Activated gamma-delta T cell (primary cell): Measurements from ENCODE around the gene ITGB6.

ENCODE experiments used
- DNase-seq: peaks from one replicate; lab custom pipeline; 2025; lab: John Stamatoyannopoulos, UW
- total RNA-seq, 2 donors: gene quantifications; one replicate each; lab custom pipeline; 2026; lab: John Stamatoyannopoulos, UW

ITGB6 gene, protein sequence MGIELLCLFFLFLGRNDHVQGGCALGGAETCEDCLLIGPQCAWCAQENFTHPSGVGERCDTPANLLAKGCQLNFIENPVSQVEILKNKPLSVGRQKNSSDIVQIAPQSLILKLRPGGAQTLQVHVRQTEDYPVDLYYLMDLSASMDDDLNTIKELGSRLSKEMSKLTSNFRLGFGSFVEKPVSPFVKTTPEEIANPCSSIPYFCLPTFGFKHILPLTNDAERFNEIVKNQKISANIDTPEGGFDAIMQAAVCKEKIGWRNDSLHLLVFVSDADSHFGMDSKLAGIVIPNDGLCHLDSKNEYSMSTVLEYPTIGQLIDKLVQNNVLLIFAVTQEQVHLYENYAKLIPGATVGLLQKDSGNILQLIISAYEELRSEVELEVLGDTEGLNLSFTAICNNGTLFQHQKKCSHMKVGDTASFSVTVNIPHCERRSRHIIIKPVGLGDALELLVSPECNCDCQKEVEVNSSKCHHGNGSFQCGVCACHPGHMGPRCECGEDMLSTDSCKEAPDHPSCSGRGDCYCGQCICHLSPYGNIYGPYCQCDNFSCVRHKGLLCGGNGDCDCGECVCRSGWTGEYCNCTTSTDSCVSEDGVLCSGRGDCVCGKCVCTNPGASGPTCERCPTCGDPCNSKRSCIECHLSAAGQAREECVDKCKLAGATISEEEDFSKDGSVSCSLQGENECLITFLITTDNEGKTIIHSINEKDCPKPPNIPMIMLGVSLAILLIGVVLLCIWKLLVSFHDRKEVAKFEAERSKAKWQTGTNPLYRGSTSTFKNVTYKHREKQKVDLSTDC
- 0.04 to 0.05 reads per million in 2 donors for total RNA-seq

- DNase-seq = no peak
Measured at GRCh38 chr2:160199683-160200389, at the start of gene ITGB6. TSS of gene ITGB6 (minus strand) at chr2:160200272. CDS start at chr2:160200063, 209 bp downstream.

- no peak for DNase-seq
Measured at GRCh38 chr2:160247296-160248035, 47.4 kb upstream of the ITGB6 start.

DNA sequence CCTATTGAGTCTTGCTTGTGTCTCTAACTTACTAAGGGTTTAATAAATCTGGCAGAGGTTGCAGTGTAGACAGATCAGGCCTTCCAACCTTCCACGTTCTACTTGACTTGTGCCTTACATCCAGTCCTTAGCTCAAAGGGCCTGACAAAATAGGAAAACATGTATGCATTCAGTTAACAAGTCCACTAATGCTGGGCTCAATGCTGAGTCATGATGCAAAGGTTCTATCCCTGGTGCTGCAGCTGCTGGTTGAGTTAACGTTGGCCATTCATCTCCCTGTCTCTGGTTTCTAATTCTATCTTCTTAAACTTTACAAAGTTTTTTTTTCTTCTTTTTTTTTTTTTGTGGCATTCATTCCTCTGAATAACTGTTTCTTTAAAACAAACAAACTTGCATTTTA, 46.3 kb upstream of the ITGB6 start:
- no peak for DNase-seq

GRCh38 chr2:160245614-160246155, 45.6 kb upstream of the ITGB6 start:
- DNase-seq = no peak

GRCh38 chr2:160242893-160243564, 43.0 kb upstream of the ITGB6 start:
- DNase-seq = no peak

- no peak for DNase-seq
Measured at GRCh38 chr2:160241251-160242137, 41.4 kb upstream of the ITGB6 start.

DNA sequence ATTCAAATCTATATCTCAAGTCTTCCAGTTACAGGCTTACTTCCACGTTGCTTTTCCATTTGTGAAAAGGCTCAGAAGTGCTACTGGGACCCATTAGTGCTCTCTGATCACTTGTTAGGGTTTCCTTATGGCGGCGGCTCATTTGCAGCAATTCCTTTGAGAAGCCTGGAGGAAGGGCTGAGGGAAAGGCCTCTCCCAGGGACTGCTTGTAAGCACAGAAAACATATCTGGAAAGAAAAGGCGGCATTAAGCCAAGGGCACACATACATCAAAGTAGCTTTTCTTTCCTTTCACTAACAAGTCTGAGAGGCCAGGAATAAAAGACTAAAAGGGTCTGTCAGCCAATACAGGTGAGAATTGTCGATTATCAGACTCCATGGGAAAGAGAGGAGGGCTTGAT, 39.4 kb upstream of the ITGB6 start:
- no peak for DNase-seq

DNA sequence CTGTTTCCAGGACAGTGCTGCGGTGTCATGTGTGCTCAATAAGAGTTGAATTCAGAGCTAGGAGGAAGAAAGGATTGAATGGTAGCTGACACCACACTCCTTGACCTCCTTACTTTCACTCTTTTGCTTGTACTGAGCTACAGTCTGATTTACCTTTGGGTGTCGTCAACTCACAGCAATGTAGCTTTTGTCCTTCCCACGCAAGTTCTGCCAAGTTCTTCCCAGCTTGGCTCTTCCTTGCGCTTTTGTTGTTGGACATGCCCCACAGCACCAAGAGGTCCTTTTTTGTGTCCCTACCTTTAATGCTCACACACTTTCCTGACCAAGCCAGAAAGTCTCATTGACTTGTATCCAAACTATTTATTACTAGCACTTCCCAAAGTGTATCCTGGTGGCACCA, 38.3 kb upstream of the ITGB6 start:
- DNase-seq = no peak

DNA sequence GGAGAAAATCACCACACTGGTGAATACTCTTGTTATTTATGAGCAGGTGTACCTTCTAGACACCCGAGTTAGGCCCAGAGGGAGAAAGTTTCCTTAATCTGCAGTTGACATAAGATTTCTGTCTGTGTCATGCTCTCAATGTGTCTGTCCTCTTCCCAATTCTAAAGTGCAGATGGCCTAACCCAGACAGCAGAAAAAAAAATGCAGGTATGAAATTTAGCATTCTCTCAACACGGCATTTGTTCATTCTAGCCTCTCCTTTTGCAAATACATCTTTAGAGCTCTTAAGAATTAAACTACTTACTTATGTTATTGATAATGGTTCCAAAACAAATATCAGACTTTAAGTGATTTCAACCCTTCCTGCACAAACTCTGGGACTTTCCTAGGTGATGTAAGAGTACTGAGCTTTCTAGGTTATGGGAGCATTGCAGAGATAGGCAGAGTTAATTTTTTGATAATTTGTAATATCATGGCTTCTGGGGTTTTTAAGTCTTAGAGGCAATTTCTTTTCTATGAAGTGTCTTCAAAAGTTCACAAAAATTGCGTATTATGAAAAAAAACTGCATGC, 32.9 kb upstream of the ITGB6 start:
- no peak for DNase-seq

- no peak for DNase-seq
Measured at GRCh38 chr2:160229591-160229990, 29.5 kb upstream of the ITGB6 start.

GRCh38 chr2:160228141-160228917, 28.3 kb upstream of the ITGB6 start:
- DNase-seq = no peak

DNA sequence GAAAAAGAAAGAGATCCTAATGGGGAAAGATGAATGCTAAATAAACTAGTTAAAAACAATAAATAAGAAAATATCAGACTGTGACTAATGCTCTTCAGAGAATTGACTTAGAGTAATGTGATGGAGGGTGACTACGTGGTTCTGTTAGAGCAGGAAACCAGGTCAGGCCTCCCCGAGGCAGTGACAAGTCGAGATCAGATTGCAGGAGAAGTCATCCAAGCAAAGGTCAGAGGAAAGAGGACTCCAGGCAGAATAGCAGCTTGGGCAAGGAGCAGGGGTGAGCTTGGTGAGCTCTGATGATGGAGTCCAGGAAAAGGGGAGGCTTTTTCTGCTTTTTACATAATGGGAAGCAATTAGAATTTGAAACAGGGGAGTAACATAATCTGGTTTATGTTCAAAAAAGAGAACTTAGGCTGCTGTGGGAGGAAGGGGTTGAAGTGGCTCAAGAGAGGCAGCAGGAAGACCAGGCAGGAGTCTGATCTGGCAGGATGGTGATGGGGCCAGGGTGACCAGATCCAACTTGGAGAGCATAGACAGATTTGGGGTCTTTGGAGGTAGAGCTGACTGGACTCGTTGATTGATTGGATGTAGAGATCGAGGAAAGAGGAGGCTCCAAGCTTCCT, 27.3 kb upstream of the ITGB6 start:
- DNase-seq = no peak

- DNase-seq = no peak
Measured at GRCh38 chr2:160226367-160226766, 26.3 kb upstream of the ITGB6 start.

DNA sequence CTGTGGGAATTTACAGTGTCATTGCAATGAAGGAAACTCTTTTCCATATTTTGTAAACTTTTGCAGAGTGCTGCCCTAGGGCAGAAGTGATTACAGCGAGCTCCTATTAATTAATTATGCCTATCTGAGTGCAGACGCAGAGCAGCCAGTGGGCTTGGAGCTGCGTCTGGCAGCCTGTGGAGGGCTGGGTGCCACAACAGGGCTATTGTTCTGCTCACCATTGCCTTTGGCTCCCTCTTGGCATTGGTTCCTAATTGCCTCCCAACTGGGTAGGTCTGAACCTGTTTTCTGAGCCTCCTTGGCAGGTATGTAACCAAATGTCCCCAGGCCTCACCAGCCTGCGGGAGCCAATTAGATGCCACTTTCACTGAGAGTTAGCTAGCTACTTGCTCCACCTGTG, 25.6 kb upstream of the ITGB6 start:
- DNase-seq = no peak

DNA sequence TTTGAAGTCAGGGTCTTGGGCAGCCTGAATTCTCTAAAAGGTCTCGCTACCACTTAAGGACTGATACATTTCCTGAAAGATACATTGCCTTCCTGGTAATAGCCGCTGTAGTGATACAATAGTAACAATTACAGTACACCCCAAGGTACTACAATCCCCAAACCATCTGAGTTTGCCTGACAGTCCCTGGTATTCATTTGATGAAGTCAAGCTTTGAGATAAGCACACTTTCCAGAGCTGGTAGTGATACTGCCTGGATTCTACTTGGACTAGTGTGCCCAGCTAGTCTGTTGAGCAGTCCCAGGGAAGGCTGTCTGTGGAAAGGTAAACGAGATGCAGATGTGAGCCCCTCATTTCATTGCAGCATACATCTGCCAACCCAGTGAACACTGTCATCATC, 24.4 kb upstream of the ITGB6 start:
- DNase-seq = no peak

DNA sequence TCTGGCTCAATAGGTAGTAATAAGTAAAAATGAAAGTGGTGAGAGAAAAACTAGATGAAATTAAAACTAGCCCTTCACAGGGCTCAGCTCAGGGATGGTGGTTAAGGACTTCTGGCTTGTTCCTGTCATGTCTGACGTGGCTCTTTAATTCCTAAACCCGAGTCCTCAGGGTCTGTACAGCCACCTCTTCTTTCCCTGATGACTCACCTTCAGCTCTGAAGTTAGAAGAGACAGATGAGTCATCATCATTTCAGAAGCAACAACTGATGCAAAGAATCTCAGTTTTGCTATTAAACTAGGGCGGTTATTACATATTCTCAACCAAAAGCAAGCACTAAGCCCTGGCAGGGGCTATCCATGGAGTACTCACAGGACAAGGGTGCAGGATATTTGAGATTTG, 24.0 kb upstream of the ITGB6 start:
- no peak for DNase-seq

- no peak for DNase-seq
Measured at GRCh38 chr2:160223560-160223959, 23.5 kb upstream of the ITGB6 start.

- no peak for DNase-seq
Measured at GRCh38 chr2:160222546-160223283, 22.6 kb upstream of the ITGB6 start.
